Measurements from ENCODE around the gene SH2B2. TPM values are rescaled to one million over a fixed set of nuclear protein-coding genes. Genes with fewer than 3 reads are reported as not detected.

Gene SH2B2
- total RNA-seq, 1 experiment from 2014 or later, result 12.1 TPM

- CTCF ChIA-PET, result interaction anchor here (0.6 to 1.8 kb wide), 4 partner anchors 449 to 771 kb away, joined by 5 to 11 read pairs (median 9); no protein-coding TSS in a partner anchor
These were observed 16.3 kb upstream of the SH2B2 start for GRCh38 chr7:102270178-102270887.

GRCh38 chr7:102271158-102271798 lies 15.4 kb upstream of the SH2B2 start:
- Histone ChIP-seq H3F3A (ENCODE audit: insufficient read depth, low read depth) (no peaks in the 10 kb centered on the region), H2AFZ (no peak overlapping the region), H3K4me3 (no peak overlapping the region), H3K9me3 (ENCODE audit: insufficient read depth, low read depth) (no peaks in the 10 kb centered on the region), H3K27ac (no peak overlapping the region), H3K36me3 (ENCODE audit: low read depth) (no peaks in the 10 kb centered on the region), H3K4me2 (no peak overlapping the region), H3K79me2 (ENCODE audit: low read depth) (no peaks in the 10 kb centered on the region), H4K20me1 (ENCODE audit: insufficient read depth) (no peaks in the 10 kb centered on the region), H3K27me3 (ENCODE audit: insufficient read depth, low read depth) (no peaks in the 10 kb centered on the region), H3K4me1 (replicated peaks; ENCODE audit: insufficient read depth) (no peaks in the 10 kb centered on the region), H3K9me2 (ENCODE audit: insufficient read depth) (no peaks in the 10 kb centered on the region)
- DNase-seq, result no peak
- TF ChIP-seq EZH2 (IDR thresholded peaks at IDR 0.05; ENCODE audit: low read depth), result no peak
- no peak for TF ChIP-seq CTCF (conservative IDR thresholded peaks at IDR 0.05)
- BruUV-seq (replicated peaks), result no TSS peak
- CTCF ChIA-PET, result interaction anchor here (0.6 to 1.8 kb wide), 3 partner anchors 450 to 728 kb away, joined by 5 to 10 read pairs (median 8); no protein-coding TSS in a partner anchor
- intact Hi-C loops (cut with micrococcal nuclease; ENCODE audit: unreplicated experiment), result loop anchor here (5.0 to 10.0 kb wide), 3 partner anchors 194 to 909 kb away; partner anchors contain the start of genes ALKBH4, COL26A1 and LRWD1
- POLR2A ChIA-PET (ENCODE audit: unreplicated experiment), result interaction anchor here (0.5 kb wide), 1 partner anchor 1275 kb away, joined by 9 read pairs; no protein-coding TSS in a partner anchor

More at GRCh38 chr7:102270178-102270887, 16.3 kb upstream of the SH2B2 start:
- TF ChIP-seq CTCF (conservative IDR thresholded peaks at IDR 0.05), result no peak
- TF ChIP-seq EZH2 (IDR thresholded peaks at IDR 0.05; ENCODE audit: low read depth), result no peak
- no peak overlapping the region for H3K4me2 ChIP-seq
- H3K79me2 ChIP-seq (ENCODE audit: low read depth), result no peaks in the 10 kb centered on the region
- no peaks in the 10 kb centered on the region for H3K9me2 ChIP-seq (ENCODE audit: insufficient read depth)
- H3K4me1 ChIP-seq (replicated peaks; ENCODE audit: insufficient read depth), result no peaks in the 10 kb centered on the region
- no peaks in the 10 kb centered on the region for H3K36me3 ChIP-seq (ENCODE audit: low read depth)
- DNase-seq, result no peak
- POLR2A ChIA-PET (ENCODE audit: unreplicated experiment), result interaction anchor here (0.5 kb wide), 1 partner anchor 1276 kb away, joined by 9 read pairs; no protein-coding TSS in a partner anchor
- no peaks in the 10 kb centered on the region for H4K20me1 ChIP-seq (ENCODE audit: insufficient read depth)
- H2AFZ ChIP-seq, result no peak overlapping the region
- no peaks in the 10 kb centered on the region for H3F3A ChIP-seq (ENCODE audit: insufficient read depth, low read depth)
- intact Hi-C loops (cut with micrococcal nuclease; ENCODE audit: unreplicated experiment), result loop anchor here (5.0 to 10.0 kb wide), 3 partner anchors 194 to 908 kb away; partner anchors contain the start of genes ALKBH4, COL26A1 and LRWD1
- no peaks in the 10 kb centered on the region for H3K27me3 ChIP-seq (ENCODE audit: insufficient read depth, low read depth)
- H3K9me3 ChIP-seq (ENCODE audit: insufficient read depth, low read depth), result no peaks in the 10 kb centered on the region
- no peak overlapping the region for H3K27ac ChIP-seq
- no peak overlapping the region for H3K4me3 ChIP-seq
- BruUV-seq (replicated peaks), result no TSS peak

GRCh38 chr7:102272075-102272916 lies 14.4 kb upstream of the SH2B2 start:
- ChIA-PET POLR2A (ENCODE audit: unreplicated experiment) (no interaction called here), CTCF (interaction anchor here (0.6 to 1.8 kb wide), 3 partner anchors 580 to 730 kb away, joined by 4 to 8 read pairs (median 4); no protein-coding TSS in a partner anchor)
- peak in 1 of 2 experiments; percentile 86 for DNase-seq
- no peaks in the 10 kb centered on the region for H3K79me2 ChIP-seq (ENCODE audit: low read depth)
- H3K4me2 ChIP-seq, result no peak overlapping the region
- no peak for TF ChIP-seq EZH2 (IDR thresholded peaks at IDR 0.05; ENCODE audit: low read depth)
- peak; percentile 86 for TF ChIP-seq CTCF (conservative IDR thresholded peaks at IDR 0.05)
- BruUV-seq (replicated peaks), result no TSS peak
- no peak overlapping the region for H3K4me3 ChIP-seq
- intact Hi-C loops (cut with micrococcal nuclease; ENCODE audit: unreplicated experiment), result loop anchor here (1.0 to 10.0 kb wide), 6 partner anchors 193 to 910 kb away; partner anchors contain the start of genes ALKBH4, COL26A1 and LRWD1
- no peaks in the 10 kb centered on the region for H3F3A ChIP-seq (ENCODE audit: insufficient read depth, low read depth)
- no peaks in the 10 kb centered on the region for H3K9me2 ChIP-seq (ENCODE audit: insufficient read depth)
- H3K9me3 ChIP-seq (ENCODE audit: insufficient read depth, low read depth), result no peaks in the 10 kb centered on the region
- H3K4me1 ChIP-seq (replicated peaks; ENCODE audit: insufficient read depth), result no peaks in the 10 kb centered on the region
- no peak overlapping the region for H3K27ac ChIP-seq
- no peaks in the 10 kb centered on the region for H3K27me3 ChIP-seq (ENCODE audit: insufficient read depth, low read depth)
- H4K20me1 ChIP-seq (ENCODE audit: insufficient read depth), result no peaks in the 10 kb centered on the region
- H3K36me3 ChIP-seq (ENCODE audit: low read depth), result no peaks in the 10 kb centered on the region
- no peak overlapping the region for H2AFZ ChIP-seq

Data from PC-9 (cell line).